NAMALWA (cell line): ENCODE data around the gene HSPB6.
A peak's percentile ranks its signal among the peaks of the same experiment; 100 is the strongest.
"Not testable (repeated sequence)": the region's sequence is repeated elsewhere in the genome, so short reads cannot be mapped to it uniquely, and the experiment has no call there.

ENCODE experiments used
- DNase-seq: peaks from one replicate; pipeline ENCODE4 v3.0.0-alpha.2; 2015; ENCODE audit warnings: low spot score

The HSPB6 gene

DNA sequence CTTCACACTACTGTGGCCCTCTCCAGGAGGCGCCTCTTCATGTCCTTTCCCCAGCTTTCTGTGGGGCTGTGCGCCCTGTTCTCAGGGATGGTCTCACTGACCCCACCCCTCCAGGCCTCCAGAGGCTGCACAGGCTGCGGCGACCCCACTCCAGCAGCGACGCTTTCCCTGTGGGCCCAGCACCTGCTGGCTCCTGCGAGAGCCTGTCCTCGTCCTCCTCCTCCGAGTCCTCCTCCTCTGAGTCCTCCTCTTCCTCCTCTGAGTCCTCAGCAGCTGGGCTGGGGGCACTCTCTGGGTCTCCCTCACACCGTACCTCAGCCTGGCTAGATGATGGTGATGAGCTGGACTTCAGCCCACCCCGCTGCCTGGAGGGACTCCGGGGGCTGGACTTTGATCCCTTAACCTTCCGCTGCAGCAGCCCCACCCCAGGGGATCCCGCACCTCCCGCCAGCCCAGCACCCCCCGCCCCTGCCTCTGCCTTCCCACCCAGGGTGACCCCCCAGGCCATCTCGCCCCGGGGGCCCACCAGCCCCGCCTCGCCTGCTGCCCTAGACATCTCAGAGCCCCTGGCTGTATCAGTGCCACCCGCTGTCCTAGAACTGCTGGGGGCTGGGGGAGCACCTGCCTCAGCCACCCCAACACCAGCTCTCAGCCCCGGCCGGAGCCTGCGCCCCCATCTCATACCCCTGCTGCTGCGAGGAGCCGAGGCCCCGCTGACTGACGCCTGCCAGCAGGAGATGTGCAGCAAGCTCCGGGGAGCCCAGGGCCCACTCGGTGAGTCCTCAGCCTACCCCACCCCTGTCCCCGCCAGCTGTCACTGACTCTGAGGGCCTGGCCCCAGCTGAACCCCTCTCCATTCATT lies 29.7 kb upstream of the HSPB6 start:
- DNase-seq = no peak

DNA sequence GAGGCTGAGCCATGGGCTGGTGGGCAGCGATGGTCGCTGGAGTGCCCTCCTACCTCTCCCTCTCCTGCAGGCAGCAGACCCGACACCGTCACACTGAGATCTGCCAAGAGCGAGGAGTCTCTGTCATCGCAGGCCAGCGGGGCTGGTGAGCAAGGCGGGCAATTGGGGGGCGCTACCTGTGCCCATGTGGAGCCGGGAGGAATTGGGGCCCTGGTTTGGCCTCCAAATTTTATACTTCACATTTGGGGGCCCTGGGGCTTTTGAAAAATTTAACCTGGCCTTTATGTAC lies 28.5 kb upstream of the HSPB6 start:
- no peak for DNase-seq

DNA sequence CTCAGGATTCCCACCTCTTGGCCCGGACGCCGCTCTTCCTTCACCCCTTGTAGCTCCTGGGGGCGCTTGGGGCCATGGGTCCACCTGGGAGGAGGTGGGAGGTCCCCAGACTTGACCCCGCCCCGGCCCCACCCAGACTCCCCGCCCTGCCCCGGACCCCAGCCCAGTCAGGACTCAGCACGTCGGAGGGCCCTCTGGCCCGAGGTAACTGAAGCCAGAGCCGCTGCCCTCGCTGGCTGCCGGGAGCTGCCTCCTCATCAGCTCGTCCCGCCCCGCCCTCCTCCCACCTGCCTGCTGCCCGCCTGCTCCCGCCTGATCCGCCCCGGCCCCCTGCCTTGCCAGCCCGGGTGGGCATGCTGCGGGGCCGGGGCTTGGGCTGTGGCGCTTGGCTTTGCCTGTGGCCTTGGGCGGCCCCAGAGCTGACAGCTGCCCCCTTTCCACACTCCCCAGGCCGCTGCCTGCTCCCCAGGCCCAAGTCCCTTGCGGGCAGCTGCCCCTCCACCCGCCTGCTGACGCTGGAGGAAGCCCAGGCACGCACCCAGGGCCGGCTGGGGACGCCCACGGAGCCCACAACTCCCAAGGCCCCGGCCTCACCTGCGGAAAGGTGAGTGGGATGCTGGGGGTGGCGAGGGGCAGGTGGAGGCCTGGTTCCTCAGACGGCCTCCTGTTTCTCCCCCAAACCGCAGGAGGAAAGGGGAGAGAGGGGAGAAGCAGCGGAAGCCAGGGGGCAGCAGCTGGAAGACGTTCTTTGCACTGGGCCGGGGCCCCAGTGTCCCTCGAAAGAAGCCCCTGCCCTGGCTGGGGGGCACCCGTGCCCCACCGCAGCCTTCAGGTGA lies 27.9 kb upstream of the HSPB6 start:
- DNase-seq = no peak

DNA sequence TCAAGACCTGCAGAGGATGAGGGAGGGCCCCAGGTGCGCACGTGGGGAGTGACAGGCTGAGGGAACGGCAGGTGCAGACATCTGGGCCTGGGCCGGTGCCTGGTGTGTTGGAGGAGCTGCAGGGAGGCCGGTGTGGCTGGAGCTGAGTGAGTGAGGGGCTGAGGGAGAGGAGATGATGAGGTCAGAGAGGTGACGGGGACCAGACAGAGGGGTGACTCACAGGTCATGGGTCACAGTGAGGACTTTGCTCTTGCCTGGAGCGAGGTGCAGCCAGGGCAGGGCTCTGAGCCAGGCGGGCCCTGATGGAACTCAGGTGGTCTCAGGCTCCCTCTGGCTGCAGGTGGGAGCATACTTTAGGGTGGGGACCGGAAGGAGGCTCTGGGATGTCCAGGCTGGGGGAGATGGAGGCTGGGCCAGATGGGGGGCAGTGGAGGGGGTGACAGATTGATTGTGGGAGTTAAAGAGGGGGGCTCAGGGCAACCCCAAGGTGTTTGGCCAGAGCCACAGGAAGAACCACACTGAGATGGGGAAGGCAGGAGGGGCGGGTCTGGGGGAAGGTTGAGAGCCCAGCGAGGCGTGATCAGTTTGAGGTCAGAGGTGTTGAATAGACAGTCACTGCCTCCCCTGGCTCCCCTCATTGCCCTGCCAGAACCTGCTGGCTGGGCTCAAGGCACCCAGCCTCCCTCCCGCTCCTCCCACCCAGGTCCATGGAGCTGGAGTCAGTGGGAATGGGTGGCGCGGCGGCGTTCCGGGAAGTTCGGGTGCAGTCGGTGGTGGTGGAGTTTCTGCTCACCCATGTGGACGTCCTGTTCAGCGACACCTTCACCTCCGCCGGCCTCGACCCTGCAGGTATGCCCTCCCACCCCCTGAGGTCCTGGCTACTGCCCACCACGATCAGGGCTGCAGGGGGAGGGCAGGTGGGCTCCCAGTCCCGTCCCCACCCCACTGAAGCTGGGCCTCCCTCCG lies 26.9 kb upstream of the HSPB6 start:
- DNase-seq = no peak

DNA sequence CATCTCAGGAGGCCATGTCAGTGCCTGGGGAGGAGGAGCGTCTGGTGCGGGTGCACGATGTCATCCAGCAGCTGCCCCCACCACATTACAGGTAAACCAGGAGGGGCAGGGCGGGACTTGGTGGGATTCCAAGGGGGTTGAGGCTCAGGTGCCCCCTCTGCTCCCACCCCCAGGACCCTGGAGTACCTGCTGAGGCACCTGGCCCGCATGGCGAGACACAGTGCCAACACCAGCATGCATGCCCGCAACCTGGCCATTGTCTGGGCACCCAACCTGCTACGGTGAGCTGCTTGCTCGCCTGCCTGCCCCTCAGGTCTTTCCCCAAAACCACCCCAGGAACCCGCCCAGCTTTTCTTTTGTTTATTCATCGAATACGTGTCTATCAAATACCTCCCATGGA lies 25.8 kb upstream of the HSPB6 start:
- DNase-seq = no peak

GRCh38 chr19:35781650-35782049 lies 24.8 kb upstream of the HSPB6 start:
- no peak for DNase-seq

DNA sequence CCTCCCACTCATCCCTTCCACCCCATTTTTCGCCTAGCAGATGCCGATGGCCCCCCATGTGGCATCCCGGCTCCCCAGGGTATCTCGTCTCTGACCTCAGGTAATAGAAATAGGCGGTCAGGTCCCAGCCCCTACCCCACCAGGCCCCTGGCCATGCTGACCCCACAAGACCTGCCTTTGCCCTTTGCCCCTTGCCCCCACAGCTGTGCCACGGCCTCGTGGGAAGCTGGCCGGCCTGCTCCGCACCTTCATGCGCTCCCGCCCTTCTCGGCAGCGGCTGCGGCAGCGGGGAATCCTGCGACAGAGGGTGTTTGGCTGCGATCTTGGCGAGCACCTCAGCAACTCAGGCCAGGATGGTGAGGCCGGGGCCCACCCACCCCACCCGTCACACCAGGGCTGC lies 23.9 kb upstream of the HSPB6 start:
- no peak for DNase-seq

DNA sequence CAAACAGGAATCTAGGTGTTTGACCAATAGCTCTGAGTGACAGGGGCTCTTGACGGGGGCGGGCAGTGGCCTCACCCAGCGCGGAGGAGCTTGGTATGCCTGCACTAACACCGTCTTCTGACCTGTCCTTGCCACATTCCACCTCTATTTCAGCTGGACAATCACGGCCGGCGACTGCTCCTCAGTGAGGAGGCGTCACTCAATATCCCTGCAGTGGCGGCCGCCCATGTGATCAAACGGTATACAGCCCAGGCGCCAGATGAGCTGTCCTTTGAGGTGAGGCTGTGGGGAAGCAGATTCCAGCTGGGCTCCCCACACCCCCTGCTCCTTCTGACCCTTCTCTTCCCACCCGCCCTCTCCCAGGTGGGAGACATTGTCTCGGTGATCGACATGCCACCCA lies 23.2 kb upstream of the HSPB6 start:
- DNase-seq = no peak

DNA sequence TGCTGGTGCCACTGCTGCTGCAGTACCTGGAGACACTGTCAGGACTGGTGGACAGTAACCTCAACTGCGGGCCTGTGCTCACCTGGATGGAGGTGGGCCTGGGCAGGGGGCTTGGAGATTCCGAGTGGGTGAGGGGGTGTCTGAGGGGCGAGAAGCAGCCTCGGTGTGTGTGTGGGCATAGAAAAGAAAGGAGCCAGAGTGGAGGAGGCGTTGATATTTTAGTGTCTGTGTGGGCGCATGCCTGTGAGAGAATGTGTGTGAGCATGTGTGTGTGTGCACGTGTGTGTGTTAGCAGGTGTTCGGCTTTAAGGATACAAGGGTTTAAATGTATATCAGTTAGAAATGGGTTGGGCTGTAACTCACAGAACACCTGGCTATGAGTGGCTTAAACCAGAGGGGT lies 22.2 kb upstream of the HSPB6 start:
- no peak for DNase-seq

- DNase-seq = no peak
These were observed 21.1 kb upstream of the HSPB6 start for GRCh38 chr19:35777961-35778360.

GRCh38 chr19:35777086-35777841 lies 20.4 kb upstream of the HSPB6 start:
- no peak for DNase-seq

DNA sequence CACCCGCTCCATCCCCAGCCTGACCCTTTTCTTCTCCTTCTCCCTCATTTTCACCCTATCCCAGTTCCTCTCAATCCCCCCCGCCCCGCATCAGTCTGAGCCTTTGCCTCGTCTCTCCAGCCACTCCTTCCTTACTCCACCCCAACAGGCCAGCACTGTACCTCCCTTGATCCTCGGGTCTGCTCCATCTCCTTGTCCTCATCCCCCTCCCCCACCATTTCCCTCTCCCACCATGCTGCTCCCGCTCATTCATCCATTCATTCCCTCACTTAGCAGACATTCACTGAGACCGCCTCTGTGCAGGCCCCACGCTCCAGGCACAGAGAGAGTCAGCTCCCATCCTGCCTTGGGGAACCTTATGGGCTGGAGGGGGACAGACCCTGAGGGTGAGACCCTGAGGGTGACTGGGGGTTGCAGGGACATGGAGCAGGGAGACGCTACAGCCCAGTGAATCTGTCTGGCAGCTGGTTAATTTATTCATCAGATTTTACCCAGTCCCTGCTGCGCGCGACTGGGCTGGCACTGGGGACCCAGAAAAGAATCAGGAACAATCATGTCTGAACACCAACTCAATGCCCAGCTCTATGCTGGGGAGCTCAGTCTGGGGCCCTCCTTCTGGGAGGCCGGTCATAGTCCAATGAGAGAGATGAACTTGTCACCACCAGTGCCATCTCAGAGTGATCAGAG lies 19.4 kb upstream of the HSPB6 start:
- DNase-seq = no peak

- DNase-seq = peak; percentile 99
These were observed 18.7 kb upstream of the HSPB6 start, which contains the start of gene ARHGAP33 for GRCh38 chr19:35775298-35776101. ARHGAP33 (plus strand) TSS chr19:35775564; CDS start chr19:35775659, 95 bp downstream.

DNA sequence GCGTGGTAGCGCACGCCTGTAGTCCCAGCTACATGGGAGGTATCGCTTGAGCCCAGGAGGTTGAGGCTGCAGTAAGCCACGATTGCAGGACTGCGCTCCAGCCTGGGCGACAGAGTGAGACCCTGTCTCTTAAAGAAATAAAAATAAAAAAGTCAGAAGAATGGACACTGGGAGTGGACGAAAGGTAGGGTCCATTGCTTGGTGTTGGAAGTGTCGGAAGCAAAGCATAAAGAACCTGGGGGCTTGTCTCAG lies 18.1 kb upstream of the HSPB6 start:
- DNase-seq = no peak

- no peak for DNase-seq
These were observed 17.6 kb upstream of the HSPB6 start for GRCh38 chr19:35774274-35775045.

- DNase-seq = no peak
These were observed 16.4 kb upstream of the HSPB6 start for GRCh38 chr19:35773020-35773806.

DNA sequence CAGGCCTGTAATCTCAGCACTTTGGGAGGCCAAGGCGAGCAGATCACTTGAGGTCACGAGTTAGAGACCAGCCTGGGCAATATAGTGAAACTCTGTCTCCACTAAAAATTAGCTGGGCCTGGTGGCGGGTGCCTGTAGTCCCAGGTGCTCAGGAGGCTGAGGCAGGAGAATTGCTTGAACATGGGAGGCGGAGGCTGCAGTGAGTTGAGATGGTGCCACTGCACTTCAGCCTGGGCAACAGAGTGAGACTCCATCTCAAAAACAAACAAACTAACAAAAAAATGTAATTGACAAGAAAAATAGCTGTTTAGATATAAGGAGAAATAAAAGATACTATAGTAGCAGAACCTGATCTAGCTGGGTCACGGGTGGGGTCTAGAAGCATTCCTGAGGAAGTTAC lies 15.5 kb upstream of the HSPB6 start:
- DNase-seq = not testable (repeated sequence)

DNA sequence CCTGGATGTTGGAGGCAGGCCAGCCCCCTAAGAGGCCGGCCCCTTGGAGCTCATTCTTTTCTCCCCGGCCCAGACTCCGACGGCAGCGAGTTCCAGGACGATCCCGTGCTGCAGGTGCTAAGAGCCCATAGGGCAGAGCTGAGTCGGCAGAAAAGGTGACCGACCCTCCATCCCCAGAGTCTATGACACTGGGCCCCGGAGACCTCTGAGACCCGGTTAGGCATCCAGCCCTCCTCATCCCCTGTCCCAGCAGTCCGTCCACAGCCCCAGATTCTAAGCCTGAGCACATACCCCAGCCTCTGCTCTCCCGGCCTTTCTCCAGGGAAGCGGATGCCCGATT lies 11.2 kb upstream of the HSPB6 start:
- DNase-seq = no peak
